GM21515 (cell line): ENCODE results near the gene LMNTD2.

ENCODE experiments used
- ATAC-seq: cut with Tn5 transposase; IDR thresholded peaks from one replicate; pipeline ENCODE4 v1.9.1; 2021; ENCODE audit not compliant: unreplicated experiment

The LMNTD2 gene, protein sequence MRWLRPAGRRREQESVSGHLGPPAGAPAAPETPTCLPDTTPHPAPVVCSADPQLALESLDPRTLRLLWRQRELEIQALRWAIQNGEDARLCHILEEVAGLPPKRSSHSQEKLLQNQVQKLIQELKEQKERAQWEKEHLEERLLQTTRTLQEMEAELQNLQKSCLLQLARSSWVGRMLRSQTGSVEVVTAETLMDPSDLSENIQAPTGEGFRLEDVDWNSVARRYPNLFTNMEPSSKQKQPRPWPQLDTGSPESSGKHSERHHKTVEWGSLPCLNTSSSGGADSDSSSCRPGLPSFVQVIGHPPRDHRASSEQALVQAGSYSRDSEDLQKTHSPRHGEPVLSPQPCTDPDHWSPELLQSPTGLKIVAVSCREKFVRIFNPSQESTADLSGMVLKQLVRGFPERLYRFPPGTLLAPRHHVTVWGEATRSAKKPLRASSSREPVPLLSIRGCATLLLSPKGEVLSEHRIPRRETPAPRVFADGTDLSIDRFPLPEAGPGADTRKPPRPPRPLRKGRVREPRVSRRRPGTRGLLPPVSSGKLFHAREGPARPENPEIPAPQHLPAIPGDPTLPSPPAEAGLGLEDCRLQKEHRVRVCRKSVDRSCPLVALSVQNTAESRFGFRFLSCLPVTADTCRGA

DNA sequence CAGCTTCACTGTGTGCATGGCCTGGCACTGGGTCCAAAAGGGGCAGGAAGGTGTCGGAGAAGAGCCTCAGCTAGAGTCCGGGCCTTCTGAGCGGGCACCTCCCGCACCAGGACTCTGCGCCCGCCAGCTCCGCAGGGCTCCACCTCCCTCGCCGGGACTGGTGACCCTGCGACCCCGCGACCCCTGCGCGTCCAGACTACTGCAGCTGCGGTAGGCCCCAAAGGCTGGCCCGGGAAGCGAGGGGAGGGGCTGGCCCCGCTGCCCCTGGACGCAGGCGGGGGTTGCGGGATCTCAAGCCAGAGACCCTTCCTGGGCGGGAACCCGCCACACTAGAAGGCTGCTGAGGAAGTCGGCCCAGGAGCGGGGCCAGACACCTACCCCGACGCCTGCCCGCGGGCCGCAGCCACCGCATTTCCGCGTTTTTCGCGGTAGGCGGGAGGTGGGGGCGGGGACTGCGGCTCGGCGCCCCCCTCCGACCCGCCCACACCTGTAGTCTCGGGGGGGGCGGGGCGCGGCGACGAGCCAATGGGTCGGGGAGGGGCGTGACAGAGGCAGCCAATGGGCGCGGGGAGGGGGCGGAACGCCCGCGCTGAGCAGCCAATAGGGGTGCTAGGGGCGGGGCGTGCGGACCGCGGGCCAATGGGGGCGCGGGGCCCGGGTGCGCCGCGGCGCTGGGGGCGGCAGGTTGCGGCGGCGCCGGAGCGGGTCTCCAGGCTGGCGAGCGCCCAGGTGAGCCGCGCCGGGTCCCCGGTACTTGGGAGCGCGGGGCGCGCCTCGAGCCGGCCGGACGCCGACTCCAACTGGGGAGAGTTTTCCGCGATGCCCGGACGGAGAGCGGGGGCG, at the start of gene LMNTD2, which contains the start of gene RASSF7:
LMNTD2 (minus strand) TSS at position 434 of the 843 bp plus-strand sequence; CDS start at position 412, 22 bp downstream.
RASSF7 (plus strand) TSS at position 666 of the 843 bp plus-strand sequence. CDS start 799 bp downstream, outside the sequence.
- ATAC-seq, result peak; percentile 66

DNA sequence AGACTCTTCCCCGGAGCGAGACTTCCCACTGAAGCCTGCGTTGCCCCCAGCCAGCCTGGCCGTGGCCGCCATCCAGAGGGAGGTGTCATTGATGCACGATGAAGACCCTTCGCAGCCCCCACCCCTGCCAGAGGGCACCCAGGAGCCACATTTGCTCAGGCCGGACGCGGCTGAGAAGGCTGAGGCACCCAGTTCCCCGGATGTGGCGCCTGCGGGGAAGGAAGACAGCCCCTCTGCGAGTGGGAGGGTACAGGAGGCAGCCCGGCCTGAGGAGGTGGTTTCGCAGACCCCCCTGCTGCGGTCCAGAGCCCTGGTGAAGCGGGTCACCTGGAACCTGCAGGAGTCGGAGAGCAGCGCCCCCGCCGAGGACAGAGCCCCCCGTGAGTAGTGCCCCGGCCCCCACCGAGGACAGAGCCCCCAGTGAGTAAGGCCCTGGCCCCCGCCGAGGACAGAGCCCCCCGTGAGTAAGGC, 48.8 kb upstream of the LMNTD2 start:
- no peak for ATAC-seq

DNA sequence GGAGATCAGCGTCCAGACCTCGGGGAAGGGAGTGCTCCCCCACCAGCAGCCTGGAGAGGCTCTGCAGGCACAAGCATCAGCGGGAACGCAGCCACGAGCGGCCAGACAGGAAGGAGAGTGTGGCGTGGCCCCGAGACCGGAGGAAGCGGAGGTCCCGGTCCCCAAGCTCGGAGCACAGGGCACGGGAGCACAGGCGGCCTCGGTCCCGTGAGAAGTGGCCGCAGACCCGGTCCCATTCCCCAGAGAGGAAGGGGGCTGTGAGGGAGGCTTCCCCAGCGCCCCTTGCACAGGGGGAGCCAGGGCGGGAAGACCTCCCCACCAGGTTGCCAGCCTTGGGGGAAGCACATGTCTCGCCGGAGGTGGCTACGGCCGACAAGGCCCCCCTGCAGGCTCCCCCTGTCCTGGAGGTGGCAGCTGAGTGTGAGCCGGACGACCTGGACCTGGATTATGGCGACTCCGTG, 48.3 kb upstream of the LMNTD2 start:
- no peak for ATAC-seq

DNA sequence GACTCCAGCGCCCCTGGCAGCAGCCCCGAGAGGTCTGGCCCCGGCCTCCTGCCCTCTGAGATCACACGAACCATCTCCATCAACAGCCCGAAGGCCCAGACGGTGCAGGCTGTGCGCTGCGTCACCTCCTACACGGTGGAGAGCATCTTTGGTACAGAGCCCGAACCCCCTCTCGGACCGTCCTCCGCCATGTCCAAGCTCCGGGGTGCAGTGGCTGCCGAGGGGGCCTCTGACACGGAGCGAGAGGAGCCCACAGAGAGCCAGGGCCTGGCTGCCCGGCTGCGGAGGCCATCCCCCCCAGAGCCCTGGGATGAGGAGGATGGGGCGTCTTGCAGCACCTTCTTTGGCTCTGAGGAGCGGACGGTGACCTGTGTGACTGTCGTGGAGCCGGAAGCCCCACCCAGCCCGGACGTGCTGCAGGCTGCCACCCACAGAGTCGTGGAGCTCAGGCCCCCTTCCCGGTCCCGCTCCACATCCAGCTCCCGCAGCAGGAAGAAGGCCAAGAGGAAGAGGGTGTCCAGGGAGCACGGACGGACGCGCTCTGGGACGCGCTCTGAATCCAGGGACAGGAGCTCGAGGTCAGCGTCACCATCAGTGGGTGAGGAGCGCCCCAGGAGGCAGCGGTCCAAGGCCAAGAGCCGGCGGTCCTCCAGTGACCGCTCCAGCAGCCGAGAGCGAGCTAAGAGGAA, 47.6 kb upstream of the LMNTD2 start:
- ATAC-seq, result no peak

DNA sequence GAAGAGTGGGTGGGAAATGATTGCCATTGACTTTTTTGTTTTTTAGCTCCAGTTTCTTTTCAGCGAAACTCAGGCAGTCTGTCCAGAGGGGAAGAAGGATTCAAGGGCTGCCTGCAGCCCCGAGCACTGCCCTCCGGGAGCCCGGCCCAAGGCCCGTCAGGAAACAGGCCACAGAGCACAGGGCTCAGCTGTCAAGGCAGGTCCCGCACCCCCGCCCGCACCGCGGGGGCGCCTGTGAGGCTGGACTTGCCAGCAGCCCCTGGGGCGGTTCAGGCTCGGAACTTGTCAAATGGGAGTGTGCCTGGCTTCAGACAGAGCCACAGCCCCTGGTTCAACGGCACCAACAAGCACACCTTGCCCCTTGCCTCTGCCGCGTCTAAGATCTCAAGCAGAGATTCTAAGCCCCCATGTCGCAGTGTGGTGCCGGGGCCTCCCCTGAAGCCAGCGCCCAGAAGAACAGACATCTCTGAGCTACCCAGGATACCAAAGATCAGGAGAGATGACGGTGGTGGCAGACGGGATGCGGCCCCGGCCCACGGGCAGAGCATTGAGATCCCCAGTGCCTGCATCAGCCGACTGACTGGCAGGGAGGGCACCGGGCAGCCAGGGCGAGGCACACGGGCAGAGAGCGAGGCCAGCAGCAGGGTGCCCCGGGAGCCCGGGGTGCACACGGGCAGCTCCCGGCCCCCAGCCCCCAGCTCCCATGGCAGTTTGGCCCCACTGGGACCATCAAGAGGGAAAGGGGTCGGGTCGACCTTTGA, 46.7 kb upstream of the LMNTD2 start:
- no peak for ATAC-seq

DNA sequence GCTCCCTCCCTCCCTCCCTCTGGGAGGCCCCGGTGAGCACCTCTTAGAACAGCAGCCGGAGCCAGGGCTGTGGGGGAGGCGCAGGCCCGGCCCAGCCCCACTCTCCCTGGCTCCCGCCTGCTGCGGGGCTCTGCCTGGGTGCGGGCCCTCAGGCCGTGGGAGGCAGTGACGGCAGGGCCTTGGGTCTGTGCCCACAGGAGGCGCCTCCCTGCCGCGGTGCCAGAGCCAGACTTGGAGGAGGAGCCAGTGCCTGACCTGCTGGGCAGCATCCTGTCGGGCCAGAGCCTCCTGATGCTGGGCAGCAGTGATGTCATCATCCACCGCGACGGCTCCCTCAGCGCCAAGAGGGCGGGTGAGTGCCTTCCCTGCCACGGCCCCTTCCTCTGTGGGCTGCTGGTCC, 45.7 kb upstream of the LMNTD2 start:
- ATAC-seq, result no peak

DNA sequence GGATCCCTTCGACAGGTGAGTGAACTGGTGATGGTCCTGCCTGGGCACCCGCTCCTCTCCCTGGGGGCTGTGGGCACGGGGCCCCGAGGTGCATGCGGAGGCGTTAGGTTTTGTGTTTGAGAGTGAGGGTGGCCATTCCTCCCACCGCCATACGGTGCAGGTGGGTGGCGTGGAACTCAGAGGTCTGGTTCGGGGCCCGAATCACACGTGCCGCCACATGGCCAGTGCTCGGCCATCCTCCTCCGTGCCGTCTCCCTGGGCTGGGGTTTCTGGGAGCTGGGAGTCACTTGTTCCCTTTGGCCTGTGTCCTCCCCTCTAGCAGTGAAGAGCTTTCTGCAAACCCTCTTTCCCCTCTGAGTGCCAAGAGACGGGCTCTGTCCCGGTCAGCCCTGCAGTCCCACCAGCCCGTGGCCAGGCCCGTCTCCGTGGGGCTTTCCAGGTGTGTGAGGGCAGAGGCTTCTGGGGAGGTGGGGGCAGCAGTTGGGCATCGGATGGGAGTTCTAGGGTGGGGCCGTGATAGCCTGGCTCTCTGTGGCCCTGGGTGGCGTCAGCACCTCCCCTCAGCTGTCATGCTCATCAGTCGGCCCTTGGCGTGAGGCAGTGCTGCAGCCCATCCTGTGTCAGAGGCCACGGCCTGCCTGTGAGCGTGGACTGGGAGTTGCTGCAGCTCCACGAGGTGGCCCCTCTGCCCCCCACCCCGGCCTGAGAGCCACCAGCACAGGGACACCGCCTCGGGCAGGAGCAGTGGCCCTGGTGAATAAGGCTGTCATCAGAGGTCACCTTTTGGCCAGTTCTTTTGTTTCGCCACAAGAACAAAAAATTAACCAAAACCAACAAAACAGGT, 45.0 kb upstream of the LMNTD2 start:
- no peak for ATAC-seq

DNA sequence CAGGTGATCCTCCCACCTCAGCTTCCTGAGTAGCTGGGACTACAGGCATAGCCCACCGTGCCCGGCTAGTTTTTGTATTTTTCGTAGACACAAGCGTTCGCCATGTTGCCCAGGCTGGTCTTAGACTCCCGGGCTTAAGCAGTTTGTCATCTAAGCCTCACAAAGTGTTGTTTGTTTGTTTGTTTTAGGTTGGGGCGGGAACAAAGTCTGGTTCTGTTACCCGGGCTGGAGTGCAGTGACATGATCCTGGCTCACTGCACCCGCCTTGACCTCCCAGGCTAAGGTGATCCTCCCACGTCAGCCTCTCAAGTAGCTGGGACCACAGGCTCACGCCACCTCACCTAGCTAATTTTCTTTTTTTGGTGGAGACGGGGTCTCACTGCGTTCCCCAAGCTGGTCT, 42.6 kb upstream of the LMNTD2 start:
- no peak for ATAC-seq

DNA sequence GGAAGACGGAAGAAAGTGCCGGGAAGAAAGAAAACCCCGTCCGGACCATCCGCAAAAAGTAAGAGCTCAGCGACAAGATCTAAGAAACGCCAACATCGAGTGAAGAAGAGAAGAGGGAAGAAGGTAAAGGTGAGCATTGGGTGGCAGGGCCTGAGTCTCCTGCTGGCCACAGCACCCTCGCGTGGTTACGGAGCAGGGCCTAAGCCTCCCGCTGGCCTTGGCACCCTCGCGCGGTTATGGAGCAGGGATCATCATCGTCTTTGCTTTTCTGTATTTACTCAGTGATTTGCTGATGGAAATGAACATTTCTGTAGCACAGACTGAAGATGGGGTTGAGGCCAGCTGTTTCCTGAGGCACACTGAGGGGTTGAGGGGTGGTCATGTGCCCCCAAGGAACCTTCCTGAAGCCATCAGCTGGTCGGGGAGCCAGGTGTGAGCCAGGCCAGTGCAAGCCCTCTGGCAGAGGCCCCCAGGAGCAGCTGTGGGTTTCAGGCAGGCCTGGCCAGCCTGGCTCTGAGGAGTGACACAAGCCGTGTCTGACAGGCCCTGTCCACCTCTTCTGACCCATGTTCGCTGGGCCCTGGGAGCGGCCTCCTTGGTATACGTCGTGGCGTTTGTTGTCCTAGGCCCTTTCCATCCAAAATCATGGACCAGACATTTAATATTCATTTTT, 41.2 kb upstream of the LMNTD2 start:
- no peak for ATAC-seq

DNA sequence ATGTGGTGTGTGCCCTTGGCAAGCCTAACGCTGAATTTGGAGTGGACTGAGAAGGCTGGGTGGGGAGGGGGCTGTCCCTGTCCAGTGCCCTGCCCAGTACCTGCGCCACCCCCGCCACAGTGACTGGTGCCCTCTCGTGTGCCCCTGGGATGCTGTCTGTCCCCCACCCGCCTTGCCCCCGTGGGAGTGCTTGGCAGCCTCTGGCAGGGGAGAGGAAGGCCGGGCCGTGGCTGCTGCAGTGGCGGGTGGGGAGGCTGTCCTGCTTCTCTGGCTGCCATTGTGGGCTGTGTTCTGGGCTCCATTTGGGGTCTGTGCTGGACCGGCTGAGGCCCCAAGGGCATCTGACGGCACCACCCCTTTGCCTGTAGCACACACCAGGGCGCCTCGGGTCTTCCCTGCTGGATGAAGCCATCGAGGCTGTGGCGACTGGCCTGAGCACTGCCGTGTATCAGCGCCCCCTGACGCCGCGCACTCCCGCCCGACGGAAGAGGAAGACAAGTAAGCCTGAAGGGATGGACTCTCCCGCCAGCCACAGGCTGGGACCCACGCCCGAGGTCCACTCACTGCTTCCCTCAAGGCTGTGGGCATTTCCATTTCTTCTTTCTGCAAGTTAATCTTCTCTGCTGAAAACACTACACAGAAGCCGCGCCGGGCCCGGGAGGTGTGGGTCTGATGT, 37.6 kb upstream of the LMNTD2 start:
- ATAC-seq, result no peak

DNA sequence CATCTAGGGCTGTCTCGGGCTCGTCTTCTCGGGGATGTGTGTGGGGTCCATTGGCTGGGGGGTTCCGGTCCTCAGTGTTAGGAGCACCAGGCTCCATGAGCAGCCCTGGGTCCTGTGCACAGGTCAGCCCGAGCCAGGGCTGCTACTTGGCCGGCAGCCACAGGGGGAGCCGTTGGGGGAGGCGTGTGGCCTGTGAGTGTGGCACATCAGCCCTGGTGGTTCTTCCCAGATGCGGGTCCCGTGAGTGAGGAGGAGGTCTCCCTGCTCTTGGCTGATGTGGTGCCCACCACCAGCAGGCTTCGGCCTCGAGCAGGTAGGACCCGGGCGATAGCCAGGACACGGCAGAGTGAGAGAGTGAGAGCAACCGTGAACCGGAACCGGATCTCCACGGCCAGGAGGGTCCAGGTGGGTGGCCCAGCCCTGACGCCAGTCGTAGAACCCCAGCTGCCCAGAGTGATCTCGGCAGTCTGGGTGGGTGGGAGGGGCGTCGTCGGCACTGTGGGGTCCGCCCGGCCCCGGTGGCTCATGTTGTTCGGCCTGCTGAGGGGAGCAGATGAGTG, 36.7 kb upstream of the LMNTD2 start:
- ATAC-seq, result no peak

DNA sequence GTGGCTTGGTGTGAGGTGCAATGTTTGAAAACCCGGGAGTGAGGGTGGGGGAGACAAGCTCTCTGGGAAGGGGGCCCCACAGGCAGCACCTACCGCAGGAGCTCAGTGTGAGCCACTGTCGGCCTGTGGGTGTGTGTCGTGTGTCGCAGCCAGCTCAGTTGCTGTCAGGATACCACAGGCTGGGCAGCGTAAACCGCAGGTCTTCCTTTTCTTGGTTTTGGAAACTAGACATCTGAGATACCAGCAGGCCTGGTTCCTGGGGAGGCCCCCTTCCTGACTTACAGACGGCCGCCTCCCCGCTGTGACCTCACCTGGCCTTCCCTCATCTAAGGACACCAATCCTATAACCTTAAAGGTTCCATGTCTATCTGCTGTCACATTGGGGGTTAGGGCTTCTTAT, 35.8 kb upstream of the LMNTD2 start:
- ATAC-seq, result no peak

DNA sequence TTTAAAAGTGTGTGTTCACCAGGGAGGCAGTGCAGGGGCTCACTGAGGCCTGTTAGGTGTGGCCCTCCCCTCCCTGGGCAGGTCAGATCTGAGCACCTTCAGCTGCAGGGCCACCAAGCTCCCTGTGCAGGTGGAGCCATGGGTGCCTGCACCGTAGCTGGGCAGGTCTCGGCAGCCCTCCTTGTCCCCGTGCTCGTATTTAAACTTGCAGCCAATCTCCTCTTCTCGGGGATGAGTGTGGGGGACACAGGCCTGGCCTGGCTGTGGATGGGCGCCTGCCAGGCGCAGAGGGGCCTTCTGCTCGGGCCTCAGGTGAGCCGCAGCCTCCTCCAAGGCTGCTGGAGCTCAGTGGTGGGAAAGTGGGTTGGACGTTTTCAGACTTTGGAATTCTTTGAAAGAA, 34.9 kb upstream of the LMNTD2 start:
- no peak for ATAC-seq

DNA sequence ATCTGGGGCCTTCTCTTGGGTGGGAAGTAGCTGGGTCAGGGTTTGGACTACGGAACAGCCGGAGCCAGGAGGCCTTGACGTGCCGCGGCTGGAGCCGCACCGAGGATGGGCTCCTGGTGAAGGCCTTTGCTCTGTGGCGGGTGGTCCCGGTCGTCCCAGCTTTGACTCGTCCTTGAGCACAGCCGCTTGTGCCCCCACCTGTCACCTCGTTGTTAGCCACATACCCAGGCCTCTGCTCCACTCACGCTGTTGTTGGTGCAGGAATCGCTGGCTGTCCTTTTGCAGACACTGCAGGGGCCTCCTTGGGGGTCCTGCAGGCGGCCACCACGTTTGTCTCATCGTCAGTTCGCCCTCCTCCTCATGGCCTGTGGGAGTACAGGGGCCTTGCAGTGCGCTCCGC, 32.8 kb upstream of the LMNTD2 start:
- ATAC-seq, result no peak

DNA sequence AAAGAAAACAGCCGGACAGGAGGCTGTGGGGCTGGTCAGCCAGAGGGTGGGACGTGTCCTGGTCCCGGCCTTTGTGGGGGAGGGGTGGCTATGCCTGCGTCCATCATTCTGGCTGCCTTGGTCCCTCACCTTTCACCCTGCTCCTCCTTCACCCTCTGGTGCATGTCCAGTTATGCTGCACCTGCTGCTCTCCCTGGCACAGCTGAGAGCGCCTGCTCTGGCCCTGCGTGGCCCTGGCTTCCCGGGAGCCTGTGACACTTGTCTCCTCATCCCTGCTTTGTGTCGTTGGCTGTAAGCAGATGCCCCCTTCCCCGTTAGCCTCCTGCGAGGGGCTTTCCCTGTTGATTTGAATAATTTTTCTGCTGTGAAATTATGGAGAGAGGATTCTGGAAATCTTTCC, 32.4 kb upstream of the LMNTD2 start:
- ATAC-seq, result no peak

DNA sequence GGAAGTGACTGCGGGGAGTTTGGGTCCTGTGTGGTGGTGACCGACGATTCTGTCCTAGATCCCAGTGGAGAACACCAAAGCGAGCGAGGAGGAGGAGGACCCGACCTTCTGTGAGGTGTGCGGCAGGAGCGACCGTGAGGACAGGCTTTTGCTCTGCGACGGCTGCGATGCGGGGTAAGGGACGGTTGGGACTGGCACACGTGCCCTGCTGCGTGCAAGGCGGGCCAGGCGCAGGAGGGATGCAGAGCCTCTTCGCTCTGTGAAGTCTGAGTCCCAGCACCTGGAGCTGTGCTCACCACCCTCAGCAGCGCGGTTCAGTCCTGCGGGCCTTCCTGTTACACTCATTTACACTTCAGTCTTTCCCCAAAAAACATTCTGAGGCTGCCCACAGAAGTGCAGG, 32.0 kb upstream of the LMNTD2 start:
- ATAC-seq, result no peak

DNA sequence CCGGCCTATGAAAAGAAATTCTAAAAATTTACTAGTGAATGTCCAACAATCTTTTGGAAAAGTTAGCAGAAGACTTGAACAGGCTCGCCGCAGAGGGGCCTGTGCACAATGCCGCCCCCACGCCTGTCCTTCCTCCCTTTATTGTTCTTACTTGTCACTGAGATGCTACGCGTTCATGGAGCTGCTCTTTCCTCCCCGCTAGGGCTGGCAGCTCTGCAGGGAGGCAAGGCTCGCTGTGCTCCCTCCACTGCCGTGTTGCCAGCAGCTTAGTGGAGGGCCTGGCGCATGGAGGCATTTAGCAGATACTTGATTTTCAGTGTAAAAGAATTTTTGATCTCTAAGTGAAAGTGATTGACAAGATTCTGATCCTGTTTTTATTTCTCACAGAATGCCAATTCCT, 30.5 kb upstream of the LMNTD2 start:
- ATAC-seq, result no peak

DNA sequence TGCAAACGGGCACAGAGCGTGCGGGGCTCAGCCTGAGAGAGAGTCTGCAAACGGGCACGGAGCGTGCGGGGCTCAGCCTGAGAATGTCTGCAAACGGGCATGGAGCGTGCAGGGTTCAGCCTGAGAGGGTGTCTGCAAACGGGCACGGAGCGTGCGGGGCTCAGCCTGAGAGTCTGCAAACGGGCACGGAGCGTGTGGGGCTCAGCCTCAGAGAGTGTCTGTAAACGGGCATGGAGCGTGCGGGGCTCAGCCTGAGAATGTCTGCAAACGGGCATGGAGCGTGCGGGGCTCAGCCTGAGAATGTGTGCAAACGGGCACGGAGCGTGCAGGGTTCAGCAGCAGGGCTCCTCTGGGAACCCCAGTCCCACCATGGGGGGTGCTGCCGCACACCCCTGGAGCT, 29.3 kb upstream of the LMNTD2 start:
- no peak for ATAC-seq
